ENCODE data around the gene SKAP2.

Gene SKAP2

GRCh38 chr7:26625286-26625685 lies 239.1 kb downstream of the SKAP2 start:
- Histone ChIP-seq H3K27ac (ENCODE audit: insufficient read depth, low read length, poor library complexity, severe bottlenecking) (no peak overlapping the region), H3K36me3 (ENCODE audit: control insufficient read depth, insufficient read depth, low read length) (no peaks in the 10 kb centered on the region), H3K27me3 (replicated peaks; ENCODE audit: control insufficient read depth, insufficient read depth, low read length, poor library complexity, severe bottlenecking) (no peaks in the 10 kb centered on the region), H3K4me3 (ENCODE audit: insufficient read depth, low read depth, low read length, poor library complexity, severe bottlenecking) (no peak overlapping the region), H3K9me3 (ENCODE audit: control insufficient read depth, low read length) (no peaks in the 10 kb centered on the region), H3K4me1 (ENCODE audit: control insufficient read depth, insufficient read depth, low read length, poor library complexity, severe bottlenecking) (no peaks in the 10 kb centered on the region)
- no peak for DNase-seq

- Histone ChIP-seq H3K4me3 (ENCODE audit: insufficient read depth, low read depth, low read length, poor library complexity, severe bottlenecking) (no peak overlapping the region), H3K4me1 (ENCODE audit: control insufficient read depth, insufficient read depth, low read length, poor library complexity, severe bottlenecking) (no peaks in the 10 kb centered on the region), H3K36me3 (ENCODE audit: control insufficient read depth, insufficient read depth, low read length) (no peaks in the 10 kb centered on the region), H3K9me3 (ENCODE audit: control insufficient read depth, low read length) (no peaks in the 10 kb centered on the region), H3K27me3 (replicated peaks; ENCODE audit: control insufficient read depth, insufficient read depth, low read length, poor library complexity, severe bottlenecking) (no peaks in the 10 kb centered on the region), H3K27ac (ENCODE audit: insufficient read depth, low read length, poor library complexity, severe bottlenecking) (no peak overlapping the region)
- no peak for DNase-seq
Observed at GRCh38 chr7:26624839-26625238, 239.6 kb downstream of the SKAP2 start.

GRCh38 chr7:26624431-26624830 lies 240.0 kb downstream of the SKAP2 start:
- H3K27me3 ChIP-seq (replicated peaks; ENCODE audit: control insufficient read depth, insufficient read depth, low read length, poor library complexity, severe bottlenecking), result no peaks in the 10 kb centered on the region

GRCh38 chr7:26620352-26620751 lies 244.0 kb downstream of the SKAP2 start:
- no peaks in the 10 kb centered on the region for H3K9me3 ChIP-seq (ENCODE audit: control insufficient read depth, low read length)
- H3K27me3 ChIP-seq (replicated peaks; ENCODE audit: control insufficient read depth, insufficient read depth, low read length, poor library complexity, severe bottlenecking), result no peaks in the 10 kb centered on the region
- DNase-seq, result no peak
- no peaks in the 10 kb centered on the region for H3K4me1 ChIP-seq (ENCODE audit: control insufficient read depth, insufficient read depth, low read length, poor library complexity, severe bottlenecking)
- no peak overlapping the region for H3K27ac ChIP-seq (ENCODE audit: insufficient read depth, low read length, poor library complexity, severe bottlenecking)
- no peak overlapping the region for H3K4me3 ChIP-seq (ENCODE audit: insufficient read depth, low read depth, low read length, poor library complexity, severe bottlenecking)
- no peaks in the 10 kb centered on the region for H3K36me3 ChIP-seq (ENCODE audit: control insufficient read depth, insufficient read depth, low read length)

More at GRCh38 chr7:26624431-26624830, 240.0 kb downstream of the SKAP2 start:
- DNase-seq, result no peak
- H3K27ac ChIP-seq (ENCODE audit: insufficient read depth, low read length, poor library complexity, severe bottlenecking), result no peak overlapping the region
- H3K9me3 ChIP-seq (ENCODE audit: control insufficient read depth, low read length), result no peaks in the 10 kb centered on the region
- H3K36me3 ChIP-seq (ENCODE audit: control insufficient read depth, insufficient read depth, low read length), result no peaks in the 10 kb centered on the region
- H3K4me3 ChIP-seq (ENCODE audit: insufficient read depth, low read depth, low read length, poor library complexity, severe bottlenecking), result no peak overlapping the region
- H3K4me1 ChIP-seq (ENCODE audit: control insufficient read depth, insufficient read depth, low read length, poor library complexity, severe bottlenecking), result no peaks in the 10 kb centered on the region

GRCh38 chr7:26619348-26619984 lies 244.9 kb downstream of the SKAP2 start:
- H3K4me1 ChIP-seq (ENCODE audit: control insufficient read depth, insufficient read depth, low read length, poor library complexity, severe bottlenecking), result no peaks in the 10 kb centered on the region
- no peak overlapping the region for H3K4me3 ChIP-seq (ENCODE audit: insufficient read depth, low read depth, low read length, poor library complexity, severe bottlenecking)
- no peaks in the 10 kb centered on the region for H3K36me3 ChIP-seq (ENCODE audit: control insufficient read depth, insufficient read depth, low read length)
- no peak overlapping the region for H3K27ac ChIP-seq (ENCODE audit: insufficient read depth, low read length, poor library complexity, severe bottlenecking)
- no peak for DNase-seq
- H3K27me3 ChIP-seq (replicated peaks; ENCODE audit: control insufficient read depth, insufficient read depth, low read length, poor library complexity, severe bottlenecking), result no peaks in the 10 kb centered on the region
- no peaks in the 10 kb centered on the region for H3K9me3 ChIP-seq (ENCODE audit: control insufficient read depth, low read length)

- H3K27me3 ChIP-seq (replicated peaks; ENCODE audit: control insufficient read depth, insufficient read depth, low read length, poor library complexity, severe bottlenecking), result no peaks in the 10 kb centered on the region
- no peaks in the 10 kb centered on the region for H3K9me3 ChIP-seq (ENCODE audit: control insufficient read depth, low read length)
- H3K27ac ChIP-seq (ENCODE audit: insufficient read depth, low read length, poor library complexity, severe bottlenecking), result no peak overlapping the region
- H3K36me3 ChIP-seq (ENCODE audit: control insufficient read depth, insufficient read depth, low read length), result no peaks in the 10 kb centered on the region
- no peak overlapping the region for H3K4me3 ChIP-seq (ENCODE audit: insufficient read depth, low read depth, low read length, poor library complexity, severe bottlenecking)
- H3K4me1 ChIP-seq (ENCODE audit: control insufficient read depth, insufficient read depth, low read length, poor library complexity, severe bottlenecking), result no peaks in the 10 kb centered on the region
- DNase-seq, result no peak
Observed at GRCh38 chr7:26618898-26619297, 245.5 kb downstream of the SKAP2 start.

GRCh38 chr7:26618449-26618848 lies 245.9 kb downstream of the SKAP2 start:
- Histone ChIP-seq H3K9me3 (ENCODE audit: control insufficient read depth, low read length) (no peaks in the 10 kb centered on the region), H3K4me1 (ENCODE audit: control insufficient read depth, insufficient read depth, low read length, poor library complexity, severe bottlenecking) (no peaks in the 10 kb centered on the region), H3K36me3 (ENCODE audit: control insufficient read depth, insufficient read depth, low read length) (no peaks in the 10 kb centered on the region), H3K4me3 (ENCODE audit: insufficient read depth, low read depth, low read length, poor library complexity, severe bottlenecking) (no peak overlapping the region), H3K27ac (ENCODE audit: insufficient read depth, low read length, poor library complexity, severe bottlenecking) (no peak overlapping the region), H3K27me3 (replicated peaks; ENCODE audit: control insufficient read depth, insufficient read depth, low read length, poor library complexity, severe bottlenecking) (no peaks in the 10 kb centered on the region)
- no peak for DNase-seq

Data from effector memory CD4-positive, alpha-beta T cell (primary cell).